Measurements from ENCODE around the gene MAPKAPK2. TPM values are rescaled to one million over a fixed set of nuclear protein-coding genes. Genes with fewer than 3 reads are reported as not detected.

Gene MAPKAPK2
- polyA plus RNA-seq, 1 of the 3 experiments (the other 2 are of a cell fraction), result 46.8 TPM

DNA sequence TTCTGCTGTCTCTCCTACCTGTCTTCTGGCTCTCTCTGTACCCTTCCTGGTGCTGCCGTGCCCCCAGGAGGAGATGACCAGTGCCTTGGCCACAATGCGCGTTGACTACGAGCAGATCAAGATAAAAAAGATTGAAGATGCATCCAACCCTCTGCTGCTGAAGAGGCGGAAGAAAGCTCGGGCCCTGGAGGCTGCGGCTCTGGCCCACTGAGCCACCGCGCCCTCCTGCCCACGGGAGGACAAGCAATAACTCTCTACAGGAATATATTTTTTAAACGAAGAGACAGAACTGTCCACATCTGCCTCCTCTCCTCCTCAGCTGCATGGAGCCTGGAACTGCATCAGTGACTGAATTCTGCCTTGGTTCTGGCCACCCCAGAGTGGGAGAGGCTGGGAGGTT, 47.8 kb downstream of the MAPKAPK2 start (continued):
- TF ChIP-seq, protein P1, sequence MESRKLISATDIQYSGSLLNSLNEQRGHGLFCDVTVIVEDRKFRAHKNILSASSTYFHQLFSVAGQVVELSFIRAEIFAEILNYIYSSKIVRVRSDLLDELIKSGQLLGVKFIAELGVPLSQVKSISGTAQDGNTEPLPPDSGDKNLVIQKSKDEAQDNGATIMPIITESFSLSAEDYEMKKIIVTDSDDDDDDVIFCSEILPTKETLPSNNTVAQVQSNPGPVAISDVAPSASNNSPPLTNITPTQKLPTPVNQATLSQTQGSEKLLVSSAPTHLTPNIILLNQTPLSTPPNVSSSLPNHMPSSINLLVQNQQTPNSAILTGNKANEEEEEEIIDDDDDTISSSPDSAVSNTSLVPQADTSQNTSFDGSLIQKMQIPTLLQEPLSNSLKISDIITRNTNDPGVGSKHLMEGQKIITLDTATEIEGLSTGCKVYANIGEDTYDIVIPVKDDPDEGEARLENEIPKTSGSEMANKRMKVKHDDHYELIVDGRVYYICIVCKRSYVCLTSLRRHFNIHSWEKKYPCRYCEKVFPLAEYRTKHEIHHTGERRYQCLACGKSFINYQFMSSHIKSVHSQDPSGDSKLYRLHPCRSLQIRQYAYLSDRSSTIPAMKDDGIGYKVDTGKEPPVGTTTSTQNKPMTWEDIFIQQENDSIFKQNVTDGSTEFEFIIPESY (IDR thresholded peaks at IDR 0.05; ENCODE audit: borderline replicate concordance, low read depth), result no peak
- TF ChIP-seq FOXJ3 (CRISPR knock-in tag; IDR thresholded peaks at IDR 0.05), result no peak
- TF ChIP-seq, protein P2, sequence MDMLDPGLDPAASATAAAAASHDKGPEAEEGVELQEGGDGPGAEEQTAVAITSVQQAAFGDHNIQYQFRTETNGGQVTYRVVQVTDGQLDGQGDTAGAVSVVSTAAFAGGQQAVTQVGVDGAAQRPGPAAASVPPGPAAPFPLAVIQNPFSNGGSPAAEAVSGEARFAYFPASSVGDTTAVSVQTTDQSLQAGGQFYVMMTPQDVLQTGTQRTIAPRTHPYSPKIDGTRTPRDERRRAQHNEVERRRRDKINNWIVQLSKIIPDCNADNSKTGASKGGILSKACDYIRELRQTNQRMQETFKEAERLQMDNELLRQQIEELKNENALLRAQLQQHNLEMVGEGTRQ (IDR thresholded peaks at IDR 0.05; ENCODE audit: borderline replicate concordance, low read depth, low read length), result no peak
- TF ChIP-seq RXRA (IDR thresholded peaks at IDR 0.05; ENCODE audit: borderline replicate concordance, low read depth), result no peak
- TF ChIP-seq TAF1 (IDR thresholded peaks at IDR 0.05; ENCODE audit: borderline replicate concordance, low read depth, low read length), result no peak
- TF ChIP-seq GATA2 (CRISPR knock-in tag; IDR thresholded peaks at IDR 0.05), result no peak
- TF ChIP-seq, protein P3, sequence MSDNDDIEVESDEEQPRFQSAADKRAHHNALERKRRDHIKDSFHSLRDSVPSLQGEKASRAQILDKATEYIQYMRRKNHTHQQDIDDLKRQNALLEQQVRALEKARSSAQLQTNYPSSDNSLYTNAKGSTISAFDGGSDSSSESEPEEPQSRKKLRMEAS (IDR thresholded peaks at IDR 0.05; ENCODE audit: low read depth), result no peak
- TF ChIP-seq ELF1 (IDR thresholded peaks at IDR 0.05), result no peak
- TF ChIP-seq, protein P4, sequence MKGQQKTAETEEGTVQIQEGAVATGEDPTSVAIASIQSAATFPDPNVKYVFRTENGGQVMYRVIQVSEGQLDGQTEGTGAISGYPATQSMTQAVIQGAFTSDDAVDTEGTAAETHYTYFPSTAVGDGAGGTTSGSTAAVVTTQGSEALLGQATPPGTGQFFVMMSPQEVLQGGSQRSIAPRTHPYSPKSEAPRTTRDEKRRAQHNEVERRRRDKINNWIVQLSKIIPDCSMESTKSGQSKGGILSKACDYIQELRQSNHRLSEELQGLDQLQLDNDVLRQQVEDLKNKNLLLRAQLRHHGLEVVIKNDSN (IDR thresholded peaks at IDR 0.05; ENCODE audit: borderline replicate concordance, low read depth), result no peak
- TF ChIP-seq GABPA (IDR thresholded peaks at IDR 0.05; ENCODE audit: low read depth), result no peak
- TF ChIP-seq RAD21 (IDR thresholded peaks at IDR 0.05; ENCODE audit: low read length), result no peak
- TF ChIP-seq, protein P5, sequence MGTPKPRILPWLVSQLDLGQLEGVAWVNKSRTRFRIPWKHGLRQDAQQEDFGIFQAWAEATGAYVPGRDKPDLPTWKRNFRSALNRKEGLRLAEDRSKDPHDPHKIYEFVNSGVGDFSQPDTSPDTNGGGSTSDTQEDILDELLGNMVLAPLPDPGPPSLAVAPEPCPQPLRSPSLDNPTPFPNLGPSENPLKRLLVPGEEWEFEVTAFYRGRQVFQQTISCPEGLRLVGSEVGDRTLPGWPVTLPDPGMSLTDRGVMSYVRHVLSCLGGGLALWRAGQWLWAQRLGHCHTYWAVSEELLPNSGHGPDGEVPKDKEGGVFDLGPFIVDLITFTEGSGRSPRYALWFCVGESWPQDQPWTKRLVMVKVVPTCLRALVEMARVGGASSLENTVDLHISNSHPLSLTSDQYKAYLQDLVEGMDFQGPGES (IDR thresholded peaks at IDR 0.05; ENCODE audit: low read depth, low read length), result no peak
- no peak for TF ChIP-seq NRF1 (IDR thresholded peaks at IDR 0.05; ENCODE audit: low read depth, low read length)

DNA sequence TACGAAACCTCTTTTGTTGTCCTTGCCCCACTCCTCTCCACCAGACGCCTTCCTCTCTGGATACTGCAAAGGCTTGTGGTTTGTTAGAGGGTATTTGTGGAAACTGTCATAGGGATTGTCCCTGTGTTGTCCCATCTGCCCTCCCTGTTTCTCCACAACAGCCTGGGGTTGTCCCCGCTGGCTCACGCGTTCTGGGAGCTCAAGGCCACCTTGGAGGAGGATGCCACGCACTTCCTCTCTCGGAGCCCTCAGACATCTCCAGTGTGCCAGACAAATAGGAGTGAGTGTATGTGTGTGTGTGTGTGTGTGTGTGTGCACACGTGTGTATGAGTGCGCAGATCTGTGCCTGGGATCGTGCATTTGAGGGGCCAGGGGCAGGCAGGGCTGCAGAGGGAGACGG, 48.3 kb downstream of the MAPKAPK2 start:
- Histone ChIP-seq H3K4me3 (ENCODE audit: low read depth in 2 of 2, low read length in 1 of 2) (no peak overlapping the region), H3K36me3 (replicated peaks in 1 of 2; ENCODE audit: control insufficient read depth in 1 of 2, insufficient read depth in 2 of 2, low read length in 1 of 2) (peaks cover 18 to 51% of the 10 kb centered on the region in 2 experiments), H3K27me3 (ENCODE audit: insufficient read depth) (no peaks in the 10 kb centered on the region), H3K79me2 (ENCODE audit: insufficient read depth) (peaks cover 9% of the 10 kb centered on the region), H4K20me1 (ENCODE audit: insufficient read depth) (peaks cover 20% of the 10 kb centered on the region), H3K4me1 (ENCODE audit: control insufficient read depth in 1 of 2, insufficient read depth in 2 of 2, low read depth in 1 of 2, low read length in 1 of 2) (no peaks in the 10 kb centered on the region; a peak in 1 of 4 replicates), H3K27ac (ENCODE audit: low read depth in 2 of 2, low read length in 1 of 2) (no peak overlapping the region), H3K4me2 (no peak overlapping the region), H3K9me2 (no peaks in the 10 kb centered on the region), H3F3A (replicated peaks; ENCODE audit: insufficient read depth) (no peaks in the 10 kb centered on the region), H3K9me3 (no peaks in the 10 kb centered on the region), H2AFZ (ENCODE audit: low read depth) (no peak overlapping the region), H3K9ac (no peak overlapping the region)
- no peak for TF ChIP-seq FOSL2 (IDR thresholded peaks at IDR 0.05; ENCODE audit: borderline replicate concordance, low read depth)
- TF ChIP-seq NFIC (IDR thresholded peaks at IDR 0.05; ENCODE audit: borderline replicate concordance), result no peak
- no peak for TF ChIP-seq YY1 (IDR thresholded peaks at IDR 0.05; ENCODE audit: low read depth)
- TF ChIP-seq RXRA (IDR thresholded peaks at IDR 0.05; ENCODE audit: borderline replicate concordance, low read depth), result no peak
- TF ChIP-seq CHD2 (IDR thresholded peaks at IDR 0.05; ENCODE audit: low read length, partially characterized antibody), result no peak
- no peak for TF ChIP-seq NRF1 (IDR thresholded peaks at IDR 0.05; ENCODE audit: low read depth, low read length)
- no peak for TF ChIP-seq EZH2phosphoT487 (IDR thresholded peaks at IDR 0.05; ENCODE audit: borderline replicate concordance, low read depth)
- TF ChIP-seq GATA2 (CRISPR knock-in tag; IDR thresholded peaks at IDR 0.05), result no peak
- no peak for TF ChIP-seq RAD21 (IDR thresholded peaks at IDR 0.05; ENCODE audit: low read length)
- TF ChIP-seq, protein P2 (IDR thresholded peaks at IDR 0.05; ENCODE audit: borderline replicate concordance, low read depth, low read length), result no peak
- TF ChIP-seq MXI1 (IDR thresholded peaks at IDR 0.05; ENCODE audit: low read depth, low read length), result no peak
- no peak for TF ChIP-seq RCOR1 (IDR thresholded peaks at IDR 0.05; ENCODE audit: low read length)
- TF ChIP-seq MEF2A (IDR thresholded peaks at IDR 0.05; ENCODE audit: borderline replicate concordance, low read depth), result no peak
- no peak for TF ChIP-seq SMC3 (IDR thresholded peaks at IDR 0.05; ENCODE audit: low read depth, low read length)
- TF ChIP-seq, protein P4 (IDR thresholded peaks at IDR 0.05; ENCODE audit: borderline replicate concordance, low read depth), result no peak
- no peak for TF ChIP-seq RFX5 (IDR thresholded peaks at IDR 0.05; ENCODE audit: low read length)
- no peak for DNase-seq
- POLR2A ChIA-PET, result no interaction called here
- 99% methylated on average over 11 of the region's 11 CpGs for WGBS (ENCODE audit: low lambda C conversion rate)
- CTCF ChIA-PET, result interaction anchor here (0.7 to 16.7 kb wide), 5 partner anchors 126 to 249 kb away, joined by 3 to 380 read pairs (median 32); partner anchors contain the start of gene IL24

Data from SK-N-SH (cell line).